ENCODE data around the gene CDC26.

- TF ChIP-seq CTCF (IDR thresholded peaks at IDR 0.05) = no peak
- no peak for TF ChIP-seq POLR2A (IDR thresholded peaks at IDR 0.05)
These were observed 13.3 kb downstream of the CDC26 start for GRCh38 chr9:113261917-113262671.
